Psoas muscle (tissue), 8 donors: ENCODE results near the gene LRRC42. TPM values are rescaled to one million over a fixed set of nuclear protein-coding genes. Genes with fewer than 3 reads are reported as not detected.

Source experiments
- ATAC-seq, 4 donors: fragments of 200-7000 bp; cut with Tn5 transposase; one replicate each; pipeline ENCODE4 v1.9.1; 2020; ENCODE audit warnings: moderate library complexity in 3 of 4, mild to moderate bottlenecking in 2 of 4
- DNase-seq, 2 donors: peaks; one replicate each; pipeline ENCODE4 v3.0.0-alpha.2; 2020
- H3K27ac ChIP-seq: fragments of 200-600 bp; one replicate; pipeline ENCODE4 v1.8.0; 2022
- H3K27me3 ChIP-seq, 3 donors: fragments of 200-600 bp in 1 of 3; one replicate each; pipeline versions ENCODE4 v1.6.1 to v1.8.0; 2013 to 2022; ENCODE audit warnings: low read length in 2 of 3, mild to moderate bottlenecking in 2 of 3, moderate library complexity in 1 of 3; ENCODE audit not compliant: insufficient read depth in 3 of 3
- H3K36me3 ChIP-seq, 2 donors: fragments of 200-600 bp in 1 of 2; one replicate each; pipeline versions ENCODE4 v1.6.1 to v1.8.0; 2013 to 2022; ENCODE audit warnings: low read depth in 1 of 2, mild to moderate bottlenecking in 1 of 2, moderate library complexity in 1 of 2; ENCODE audit not compliant: insufficient read depth in 1 of 2
- H3K4me1 ChIP-seq: fragments of 200-600 bp; one replicate; pipeline ENCODE4 v1.8.0; 2022
- H3K4me3 ChIP-seq: fragments of 200-600 bp; one replicate; pipeline ENCODE4 v1.8.0; 2022; ENCODE audit warnings: mild to moderate bottlenecking
- H3K9me3 ChIP-seq: fragments of 200-600 bp; one replicate; pipeline ENCODE4 v1.8.0; 2022
- CTCF ChIP-seq: fragments of 200-600 bp; IDR thresholded peaks from one replicate; pipeline ENCODE4 v1.8.0; 2022; ENCODE audit warnings: antibody characterized with exemption
- WGBS, 3 donors: extraction: QIAGEN DNeasy Blood & Tissue Kit; methylation state at CpG; one replicate each; pipeline versions ENCODE4 v1.1.6 to v1.1.7; 2013; 5-methylcytosine and 5-hydroxymethylcytosine counted together
- intact Hi-C, 2 donors: fragments of 100-400 bp; cut with DNase I; formaldehyde crosslinking; loops; one replicate each; pipeline versions ENCODE4 v1.11.0 to v1.14.2; 2022
- polyA plus RNA-seq, 3 donors: library from polyadenylated mRNA; stranded (reverse); fragments of 200-250 nt; gene quantifications; one replicate each; pipeline ENCODE4 v1.2.3, GENCODE V29; 2013
- total RNA-seq, 4 donors: library from RNA; stranded (reverse); fragmentation: NEBNext Ultra II Directional in 2 of 4; extraction: Animal tissue kit (Norgen Biotek cat#: 25700) in 2 of 4; gene quantifications; one replicate each; pipeline versions ENCODE4 v1.2.1 to v1.2.4, GENCODE V29; 2021 to 2023
- donor health status: healthy with polysubstance abuse.
- donor health status: DM: no; HTN: no; CAD: no; lungs with moderate emphysema.
- donor health status: Bipolar disorder and iron deficiency.
- donor health status: healthy.
- donor health status: DM: yes; HTN: yes; CAD: no.
- donor health status: DM: no; HTN: no; CAD: no.
- donor health status: DM: no; HTN: no; CAD: no.
- donor health status: DM: yes; HTN: yes; CAD: no.

Gene LRRC42
- total and polyA plus RNA-seq, 7 donors = 10.0 to 16.9 (median 12.0) TPM

- TF ChIP-seq CTCF = no peak
- intact Hi-C loops = no loop called here
- 88 to 94% (median 90%) methylated on average over 5 of the region's 5 CpGs for WGBS, 3 donors
- ATAC-seq = no peak
- Histone ChIP-seq H3K27me3 (no peaks in the 10 kb centered on the region), H3K4me3 (no peak overlapping the region), H3K27ac (no peak overlapping the region), H3K36me3 (peaks cover 3 to 34% of the 10 kb centered on the region in 2 donors), H3K4me1 (peaks cover 11% of the 10 kb centered on the region), H3K9me3 (no peaks in the 10 kb centered on the region)
- DNase-seq = no peak
Measured at GRCh38 chr1:53951697-53952096, 5.5 kb downstream of the LRRC42 start.

GRCh38 chr1:53954128-53954527 is 8.0 kb downstream of the LRRC42 start:
- Histone ChIP-seq H3K27me3 (no peaks in the 10 kb centered on the region), H3K4me1 (no peaks in the 10 kb centered on the region), H3K9me3 (no peaks in the 10 kb centered on the region), H3K27ac (no peak overlapping the region), H3K36me3 (peaks cover 7 to 54% of the 10 kb centered on the region in 2 donors), H3K4me3 (no peak overlapping the region)
- intact Hi-C loops = no loop called here
- WGBS, 3 donors = 74 to 87% (median 86%) methylated on average over 2 of the region's 2 CpGs
- DNase-seq = no peak
- TF ChIP-seq CTCF = no peak
- no peak for ATAC-seq

GRCh38 chr1:53956308-53957168 is 10.4 kb downstream of the LRRC42 start:
- Histone ChIP-seq H3K9me3 (no peaks in the 10 kb centered on the region), H3K36me3 (peaks cover 9 to 74% of the 10 kb centered on the region in 2 donors), H3K4me1 (no peaks in the 10 kb centered on the region), H3K27ac (no peak overlapping the region), H3K4me3 (no peak overlapping the region), H3K27me3 (no peaks in the 10 kb centered on the region)
- no peak for ATAC-seq
- WGBS, 3 donors = 76 to 85% (median 83%) methylated on average over 3 of the region's 3 CpGs
- DNase-seq = no peak
- TF ChIP-seq CTCF = no peak
- intact Hi-C loops = no loop called here

GRCh38 chr1:53957194-53957818 is 11.2 kb downstream of the LRRC42 start:
- Histone ChIP-seq H3K27ac (no peak overlapping the region), H3K27me3 (no peaks in the 10 kb centered on the region), H3K4me1 (no peaks in the 10 kb centered on the region), H3K36me3 (peaks cover 6 to 74% of the 10 kb centered on the region in 2 donors), H3K9me3 (no peaks in the 10 kb centered on the region), H3K4me3 (no peak overlapping the region)
- ATAC-seq = no peak
- intact Hi-C loops = no loop called here
- no peak for TF ChIP-seq CTCF
- no peak for DNase-seq
- WGBS, 3 donors = 51 to 54% (median 52%) methylated on average over 3 of the region's 3 CpGs
